HG03108 (cell line): ENCODE measurements around the gene OXLD1.

Experiments used
- ATAC-seq: cut with Tn5 transposase; IDR thresholded peaks from one replicate; pipeline ENCODE4 v1.9.1; 2021; ENCODE audit warnings: moderate library complexity; ENCODE audit not compliant: unreplicated experiment

Gene OXLD1

GRCh38 chr17:81702934-81703746 is 36.7 kb upstream of the OXLD1 start, which contains the start of gene MRPL12:
TSS of gene MRPL12 (plus strand) at chr17:81703367. CDS start at chr17:81703502, 135 bp downstream.
- ATAC-seq = peak; percentile 81

GRCh38 chr17:81701288-81702071 is 35.1 kb upstream of the OXLD1 start:
- ATAC-seq = no peak

- no peak for ATAC-seq
These were observed 34.2 kb upstream of the OXLD1 start for GRCh38 chr17:81700353-81701287.

- ATAC-seq = no peak
These were observed 31.0 kb upstream of the OXLD1 start for GRCh38 chr17:81697261-81698044.

- no peak for ATAC-seq
These were observed 30.0 kb upstream of the OXLD1 start for GRCh38 chr17:81696218-81696941.

GRCh38 chr17:81695801-81696200 is 29.4 kb upstream of the OXLD1 start:
- ATAC-seq = no peak

GRCh38 chr17:81695211-81695610 is 28.8 kb upstream of the OXLD1 start:
- ATAC-seq = no peak

GRCh38 chr17:81694810-81695209 is 28.4 kb upstream of the OXLD1 start:
- ATAC-seq = no peak

- no peak for ATAC-seq
These were observed 27.3 kb upstream of the OXLD1 start for GRCh38 chr17:81693509-81694210.

- no peak for ATAC-seq
These were observed 25.2 kb upstream of the OXLD1 start for GRCh38 chr17:81691608-81692007.

GRCh38 chr17:81691196-81691595 is 24.8 kb upstream of the OXLD1 start:
- ATAC-seq = no peak

GRCh38 chr17:81690549-81690948 is 24.1 kb upstream of the OXLD1 start:
- no peak for ATAC-seq

- ATAC-seq = no peak
These were observed 23.7 kb upstream of the OXLD1 start for GRCh38 chr17:81690066-81690465.

- no peak for ATAC-seq
These were observed 22.2 kb upstream of the OXLD1 start for GRCh38 chr17:81688616-81689015.

GRCh38 chr17:81687770-81688541 is 21.6 kb upstream of the OXLD1 start:
- ATAC-seq = no peak

GRCh38 chr17:81686614-81687013 is 20.2 kb upstream of the OXLD1 start:
- no peak for ATAC-seq

- no peak for ATAC-seq
These were observed 18.7 kb upstream of the OXLD1 start for GRCh38 chr17:81685108-81685507.

- ATAC-seq = no peak
These were observed 18.1 kb upstream of the OXLD1 start for GRCh38 chr17:81684442-81684911.
